Ishikawa (cell line): ENCODE measurements around the gene PYDC2.

Experiments
- CEBPB ChIP-seq: IDR thresholded peaks from 2 replicates; pipeline ENCODE4 v1.6.1; 2012
- CREB1 ChIP-seq: IDR thresholded peaks from 2 replicates; pipeline ENCODE4 v1.6.1; 2012; ENCODE audit warnings: low read depth
- EGR1 ChIP-seq: IDR thresholded peaks from 2 replicates; pipeline ENCODE4 v1.6.1; 2012
- EP300 ChIP-seq: IDR thresholded peaks from 2 replicates; pipeline ENCODE4 v1.6.1; 2012; ENCODE audit warnings: borderline replicate concordance
- FOXM1 ChIP-seq: IDR thresholded peaks from 2 replicates; pipeline ENCODE4 v1.6.1; 2012; ENCODE audit warnings: low read depth, borderline replicate concordance
- MAX ChIP-seq: IDR thresholded peaks from 2 replicates; pipeline ENCODE4 v1.6.1; 2012
- NFIC ChIP-seq: IDR thresholded peaks from 2 replicates; pipeline ENCODE4 v1.6.1; 2012
- RAD21 ChIP-seq: IDR thresholded peaks from 2 replicates; pipeline ENCODE4 v1.6.1; 2012; ENCODE audit warnings: low read depth
- REST ChIP-seq: IDR thresholded peaks from 2 replicates; pipeline ENCODE4 v1.6.1; 2012; ENCODE audit warnings: low read depth, mild to moderate bottlenecking
- TAF1 ChIP-seq: IDR thresholded peaks from 2 replicates; pipeline ENCODE4 v1.6.1; 2012; ENCODE audit warnings: low read depth, mild to moderate bottlenecking
- TCF12 ChIP-seq: IDR thresholded peaks from 2 replicates; pipeline ENCODE4 v1.6.1; 2012; ENCODE audit warnings: low read depth
- TEAD4 ChIP-seq: IDR thresholded peaks from 2 replicates; pipeline ENCODE4 v1.6.1; 2012
- USF1 ChIP-seq: IDR thresholded peaks from 2 replicates; pipeline ENCODE4 v1.6.1; 2012
- YY1 ChIP-seq: IDR thresholded peaks from 2 replicates; pipeline ENCODE4 v1.6.1; 2012; ENCODE audit warnings: low read depth
- ZBTB7A ChIP-seq: IDR thresholded peaks from 2 replicates; pipeline ENCODE4 v1.6.1; 2012; ENCODE audit warnings: low read depth

The PYDC2 gene

GRCh38 chr3:191470545-191470944 is 9.6 kb downstream of the PYDC2 start:
- TF ChIP-seq TAF1, result no peak
- no peak for TF ChIP-seq REST
- no peak for TF ChIP-seq FOXM1
- TF ChIP-seq CEBPB, result no peak
- no peak for TF ChIP-seq TCF12
- no peak for TF ChIP-seq NFIC
- TF ChIP-seq MAX, result no peak
- no peak for TF ChIP-seq EGR1
- no peak for TF ChIP-seq RAD21
- TF ChIP-seq YY1, result no peak
- no peak for TF ChIP-seq EP300

GRCh38 chr3:191473661-191474198 is 12.8 kb downstream of the PYDC2 start:
- TF ChIP-seq YY1 (no peak), EP300 (no peak), MAX (no peak), EGR1 (no peak), TCF12 (no peak), RAD21 (no peak), TEAD4 (no peak), TAF1 (no peak), CREB1 (no peak), CEBPB (no peak), NFIC (no peak), USF1 (no peak), ZBTB7A (no peak), REST (no peak), FOXM1 (no peak)

GRCh38 chr3:191476066-191476772 is 15.3 kb downstream of the PYDC2 start:
- TF ChIP-seq CEBPB (no peak), USF1 (no peak), CREB1 (no peak), TEAD4 (no peak), EGR1 (no peak), ZBTB7A (no peak), REST (no peak), TCF12 (no peak), NFIC (no peak)

- no peak for TF ChIP-seq TCF12
- no peak for TF ChIP-seq ZBTB7A
- TF ChIP-seq CEBPB, result no peak
- TF ChIP-seq EGR1, result no peak
- TF ChIP-seq YY1, result no peak
- no peak for TF ChIP-seq USF1
- no peak for TF ChIP-seq CREB1
- TF ChIP-seq FOXM1, result no peak
- no peak for TF ChIP-seq NFIC
- TF ChIP-seq EP300, result no peak
- TF ChIP-seq REST, result no peak
Measured at GRCh38 chr3:191484461-191484860, 23.5 kb downstream of the PYDC2 start.
